D721Med (cell line): ENCODE data around the gene ACBD6.

Source experiments
- DNase-seq: peaks from one replicate; pipeline ENCODE4 v3.0.0; 2011; ENCODE audit warnings: low spot score; ENCODE audit not compliant: insufficient read length
- FAIRE-seq: peaks from 2 replicates; lab custom pipeline; 2011; peaks lifted over from hg19 to GRCh38; lab: Jason Lieb, UNC
- TF ChIP-seq, protein P1 (sequence below): IDR thresholded peaks from 2 replicates; pipeline ENCODE4 v1.5.1; 2012; ENCODE audit warnings: mild to moderate bottlenecking, control low read depth; ENCODE audit not compliant: insufficient read depth; ENCODE audit errors: missing control alignments

The ACBD6 gene

DNA sequence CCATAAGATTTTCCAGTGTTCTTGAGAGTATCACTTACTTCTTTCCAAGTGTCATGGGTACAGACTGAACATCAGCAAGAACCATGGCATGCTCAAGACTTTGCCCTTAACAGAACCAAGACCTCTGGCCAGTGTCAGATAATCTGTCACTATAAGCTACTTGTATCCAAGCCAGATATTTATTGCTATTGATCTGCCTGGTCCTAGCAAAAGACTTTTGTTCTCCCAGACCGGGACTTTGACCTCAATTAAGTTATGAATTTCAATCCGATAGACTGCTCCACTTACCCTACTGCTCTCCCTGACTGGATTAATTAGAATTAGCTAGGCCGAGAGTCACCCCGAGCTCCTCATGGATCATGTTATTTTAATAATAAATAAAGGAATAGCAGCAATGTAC lies 129.6 kb downstream of the ACBD6 start:
- TF ChIP-seq, protein P1, sequence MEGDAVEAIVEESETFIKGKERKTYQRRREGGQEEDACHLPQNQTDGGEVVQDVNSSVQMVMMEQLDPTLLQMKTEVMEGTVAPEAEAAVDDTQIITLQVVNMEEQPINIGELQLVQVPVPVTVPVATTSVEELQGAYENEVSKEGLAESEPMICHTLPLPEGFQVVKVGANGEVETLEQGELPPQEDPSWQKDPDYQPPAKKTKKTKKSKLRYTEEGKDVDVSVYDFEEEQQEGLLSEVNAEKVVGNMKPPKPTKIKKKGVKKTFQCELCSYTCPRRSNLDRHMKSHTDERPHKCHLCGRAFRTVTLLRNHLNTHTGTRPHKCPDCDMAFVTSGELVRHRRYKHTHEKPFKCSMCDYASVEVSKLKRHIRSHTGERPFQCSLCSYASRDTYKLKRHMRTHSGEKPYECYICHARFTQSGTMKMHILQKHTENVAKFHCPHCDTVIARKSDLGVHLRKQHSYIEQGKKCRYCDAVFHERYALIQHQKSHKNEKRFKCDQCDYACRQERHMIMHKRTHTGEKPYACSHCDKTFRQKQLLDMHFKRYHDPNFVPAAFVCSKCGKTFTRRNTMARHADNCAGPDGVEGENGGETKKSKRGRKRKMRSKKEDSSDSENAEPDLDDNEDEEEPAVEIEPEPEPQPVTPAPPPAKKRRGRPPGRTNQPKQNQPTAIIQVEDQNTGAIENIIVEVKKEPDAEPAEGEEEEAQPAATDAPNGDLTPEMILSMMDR: no peak
- peak; percentile 95 for FAIRE-seq
- DNase-seq: no peak

DNA sequence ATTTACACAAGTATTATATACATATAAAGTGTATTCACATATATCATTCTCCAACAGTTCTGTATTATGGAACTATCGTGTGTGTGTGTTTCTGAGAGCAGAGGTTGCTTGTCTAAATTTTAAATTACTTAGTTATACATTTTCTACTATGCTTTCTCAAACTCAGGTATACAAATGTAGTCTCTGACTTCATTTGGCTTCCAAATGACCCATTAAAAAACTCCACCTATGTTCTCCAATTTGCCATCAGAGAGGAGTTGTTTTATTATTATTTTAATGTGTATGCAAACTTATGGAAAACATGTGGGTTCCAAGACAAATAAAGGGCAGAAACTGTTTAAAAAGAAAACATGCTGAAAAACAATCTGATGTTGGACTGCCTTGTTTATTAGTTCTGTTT lies 131.8 kb downstream of the ACBD6 start:
- DNase-seq (no peak), FAIRE-seq (peak; percentile 61)
- TF ChIP-seq, protein P1: no peak

DNA sequence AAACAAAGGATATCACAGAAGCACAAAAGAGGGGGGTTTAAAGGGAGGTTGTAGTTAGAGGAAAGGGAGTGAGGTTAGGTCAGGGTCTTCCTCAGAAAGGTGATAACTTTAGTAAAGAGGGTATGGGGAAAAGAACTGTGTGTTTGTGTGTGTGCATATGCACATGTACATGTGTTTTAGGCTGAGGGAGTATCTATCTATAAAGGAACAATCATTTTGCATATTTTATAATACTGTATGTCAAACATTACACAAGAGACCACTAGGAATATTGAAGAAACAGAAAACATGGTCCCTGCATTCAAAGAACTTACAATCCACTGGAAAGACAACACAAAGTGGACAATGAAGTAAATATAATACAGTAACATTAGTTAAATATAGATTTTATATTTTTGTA lies 132.2 kb downstream of the ACBD6 start:
- FAIRE-seq (no peak), DNase-seq (no peak)
- TF ChIP-seq, protein P1: no peak

DNA sequence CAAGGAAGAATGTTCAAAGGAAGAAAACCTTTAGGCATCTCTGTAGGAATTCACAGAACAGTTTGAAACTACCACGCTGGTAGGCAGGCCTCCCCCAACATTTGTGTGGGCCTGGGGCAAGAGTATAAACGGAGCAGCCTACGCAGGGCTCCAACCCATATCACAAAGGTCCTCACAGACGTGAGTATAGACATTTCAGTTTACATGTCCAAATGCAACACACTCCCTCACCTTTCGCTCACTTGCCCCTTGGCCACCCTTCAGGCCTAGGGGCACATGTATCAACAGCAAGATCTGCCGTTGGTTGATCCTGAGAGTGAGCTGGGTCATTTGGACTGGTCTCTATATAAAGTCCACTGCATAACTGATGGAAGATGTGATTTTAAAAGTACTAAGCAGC lies 133.3 kb downstream of the ACBD6 start:
- DNase-seq (no peak), FAIRE-seq (no peak)
- TF ChIP-seq, protein P1: no peak

DNA sequence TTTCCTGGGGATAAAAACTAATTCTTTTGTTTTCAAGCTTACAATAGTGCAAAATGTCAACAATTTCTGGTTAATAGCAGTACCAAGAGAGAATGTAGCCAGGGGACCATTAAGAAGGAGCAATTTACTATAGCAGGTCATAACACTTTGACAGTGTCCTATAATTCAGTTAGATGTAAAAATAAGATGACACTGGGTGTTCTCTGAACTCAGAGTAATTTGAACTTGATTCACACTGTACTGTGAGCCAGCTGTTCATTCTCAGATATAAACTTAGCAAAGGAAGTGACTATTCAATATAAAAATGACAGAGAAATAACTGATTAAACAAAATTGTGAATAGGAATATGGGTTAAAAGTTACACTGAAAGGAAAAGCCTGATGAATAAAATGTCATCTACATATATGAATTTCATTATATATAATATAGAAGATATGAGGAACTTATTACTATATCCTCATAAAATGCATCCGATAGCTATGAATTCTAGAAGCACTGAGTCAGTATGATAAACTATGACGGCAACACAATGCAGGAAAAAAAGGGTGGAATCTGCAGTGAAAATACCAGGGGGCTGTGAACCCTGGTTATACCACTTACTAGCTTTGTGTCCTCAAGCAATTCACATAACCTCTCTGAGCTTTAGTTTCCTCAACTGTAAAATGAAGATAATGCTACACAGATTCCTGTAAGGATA lies 135.9 kb downstream of the ACBD6 start:
- peak; percentile 93 for FAIRE-seq

DNA sequence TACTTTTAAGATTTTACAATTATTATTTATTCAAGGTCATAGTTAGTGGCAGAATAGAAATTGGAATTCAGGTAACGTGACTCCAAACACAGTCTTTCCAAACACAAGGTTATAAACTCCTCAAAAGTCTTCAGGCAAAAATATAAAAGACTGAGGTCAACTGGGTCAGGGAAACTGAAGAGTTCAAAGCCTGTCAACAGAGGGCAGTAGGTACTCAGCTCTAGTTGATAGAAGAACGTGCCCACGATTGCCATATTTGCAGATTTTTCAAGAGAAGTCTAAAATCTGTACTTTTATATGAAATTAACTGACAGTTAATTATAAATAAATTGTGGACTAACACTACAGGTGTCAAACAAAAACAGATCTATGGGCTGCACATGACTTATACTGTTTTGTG lies 137.3 kb downstream of the ACBD6 start:
- TF ChIP-seq, protein P1: peak; percentile 33
- peak; percentile 71 for FAIRE-seq

More for the DNA sequence above, 135.9 kb downstream of the ACBD6 start:
- TF ChIP-seq, protein P1: no peak
- no peak for DNase-seq

DNA sequence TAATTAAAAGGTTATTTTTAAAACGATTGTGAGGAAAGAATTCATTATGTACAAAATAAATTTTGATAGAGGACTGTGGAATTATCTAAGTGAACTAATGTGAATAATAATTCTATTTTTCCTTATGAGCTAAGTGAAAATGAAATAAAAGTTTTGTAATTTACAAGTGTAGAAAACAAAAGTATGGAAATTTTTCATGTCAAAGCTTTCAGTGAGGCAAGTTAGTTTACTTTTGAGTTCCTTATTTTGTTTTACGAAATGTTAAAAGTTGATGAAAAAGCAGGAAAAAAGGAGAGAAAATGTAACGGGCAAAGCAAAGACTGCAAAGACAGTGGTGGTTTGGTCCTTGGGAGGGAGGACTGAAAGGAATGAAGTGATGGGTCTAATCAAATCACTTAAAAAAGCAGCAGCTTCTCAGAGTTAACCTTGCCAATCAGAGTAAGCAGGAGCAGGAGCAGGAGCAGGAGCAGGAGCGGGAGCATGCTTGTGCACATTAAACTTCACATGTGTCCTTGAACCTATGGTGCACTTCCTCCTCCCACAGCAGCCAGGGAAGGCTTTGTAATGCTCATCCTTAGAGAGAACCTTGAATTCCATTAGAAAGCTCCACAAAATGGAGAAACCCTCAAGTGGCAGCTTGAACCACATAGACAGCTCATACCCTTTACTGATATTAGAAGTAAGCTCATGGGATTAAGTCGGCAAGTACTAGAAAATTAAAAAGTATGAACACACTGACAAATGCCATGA lies 139.0 kb downstream of the ACBD6 start:
- DNase-seq (no peak), FAIRE-seq (peak; percentile 87)
- TF ChIP-seq, protein P1: no peak

More for the DNA sequence above, 137.3 kb downstream of the ACBD6 start:
- DNase-seq: no peak
